CD1c-positive myeloid dendritic cell (primary cell): ENCODE measurements around the gene EDNRA.

Experiments used
- DNase-seq: peaks from one replicate; pipeline ENCODE4 v3.0.0-alpha.2; 2016; ENCODE audit errors: extremely low spot score

Gene EDNRA

GRCh38 chr4:147496500-147496899 lies 15.6 kb downstream of the EDNRA start:
- no peak for DNase-seq

- DNase-seq: no peak
These were observed 17.2 kb downstream of the EDNRA start for GRCh38 chr4:147498031-147498660.

DNA sequence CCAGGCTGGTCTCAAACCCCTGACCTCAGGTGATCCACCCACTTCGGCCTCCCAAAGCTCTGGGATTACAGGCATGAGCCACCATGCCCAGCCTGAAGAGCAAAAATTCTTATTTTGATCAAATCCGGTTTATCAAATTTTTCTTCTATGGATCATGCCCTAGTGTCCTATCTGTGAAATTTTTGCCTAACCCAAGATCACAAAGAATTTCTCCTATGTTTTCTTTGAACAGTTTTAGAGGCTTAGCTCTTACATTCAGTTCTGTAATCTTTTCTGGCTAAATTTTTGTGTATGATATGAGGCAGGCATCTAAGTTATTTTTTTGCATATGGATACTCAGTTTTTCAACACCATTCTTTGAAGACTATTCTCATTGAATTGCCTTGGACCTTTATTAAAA lies 27.4 kb downstream of the EDNRA start:
- DNase-seq: no peak

DNA sequence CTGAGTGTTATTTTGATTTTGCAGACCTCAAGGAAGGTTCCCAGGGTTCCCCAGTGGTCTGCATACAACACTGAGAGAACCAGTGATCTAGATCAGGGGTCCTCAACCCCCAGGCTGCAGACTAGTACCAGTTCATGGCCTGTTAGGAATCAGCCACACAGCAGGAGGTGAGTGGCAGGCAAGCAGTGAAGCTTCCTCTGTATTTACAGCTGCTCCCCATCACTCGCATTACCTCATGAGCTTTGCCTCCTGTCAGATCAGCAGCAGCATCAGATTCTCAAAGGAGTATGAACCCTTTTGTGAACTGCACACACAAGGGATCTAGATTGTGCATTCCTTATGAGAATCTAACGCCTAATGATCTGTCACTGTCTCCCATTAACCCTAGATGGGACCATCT lies 28.5 kb downstream of the EDNRA start:
- no peak for DNase-seq

DNA sequence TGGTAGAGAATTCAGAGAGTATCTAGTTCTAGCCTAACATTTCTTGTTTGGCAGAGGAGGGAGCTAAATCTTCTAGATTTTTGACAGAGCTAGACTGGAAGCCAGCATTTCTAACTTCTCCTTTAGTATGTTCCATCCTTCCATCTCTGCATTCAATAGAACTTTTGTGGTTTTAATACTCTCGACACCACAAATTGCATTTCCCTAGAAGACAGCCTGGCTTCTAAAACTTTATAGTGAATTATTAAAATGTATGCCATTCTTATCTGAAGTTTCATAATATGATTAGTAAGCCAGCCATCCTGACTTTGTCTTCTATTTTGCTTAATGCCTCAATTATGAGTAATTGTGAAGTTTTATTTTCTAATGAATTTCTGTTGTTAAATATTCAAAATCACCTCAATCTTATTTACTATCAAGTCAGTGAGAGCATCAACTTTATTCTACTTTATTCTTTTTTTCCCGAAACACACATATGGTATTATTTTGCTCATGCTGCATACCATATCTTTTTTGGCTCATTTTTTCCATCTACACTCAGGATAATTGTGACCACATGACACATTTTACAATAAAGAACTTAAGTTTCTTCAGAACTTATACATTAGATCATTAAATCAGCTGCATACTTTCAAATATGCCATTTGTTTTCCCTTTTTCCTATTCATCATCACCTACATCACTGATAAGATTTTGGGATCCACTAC lies 30.2 kb downstream of the EDNRA start:
- no peak for DNase-seq

DNA sequence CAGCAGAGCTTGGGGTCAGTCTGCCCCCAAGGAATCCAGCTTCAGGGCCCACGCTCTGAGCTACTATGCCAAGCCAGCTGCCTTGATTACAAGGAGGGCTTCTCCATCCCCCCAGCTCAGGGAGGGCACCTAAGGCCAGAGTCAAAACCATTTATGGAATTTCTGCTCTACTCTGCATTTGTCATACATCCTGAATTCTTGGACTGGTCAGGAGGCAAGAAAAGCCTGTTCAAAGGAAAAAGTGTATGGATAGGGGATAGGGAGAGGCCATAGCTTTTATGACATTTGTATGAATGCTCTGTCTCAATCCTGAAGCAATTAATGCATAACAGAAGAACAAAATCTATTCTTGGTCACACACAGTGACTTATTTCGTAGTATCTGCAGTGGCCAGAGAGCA lies 32.2 kb downstream of the EDNRA start:
- DNase-seq: no peak

DNA sequence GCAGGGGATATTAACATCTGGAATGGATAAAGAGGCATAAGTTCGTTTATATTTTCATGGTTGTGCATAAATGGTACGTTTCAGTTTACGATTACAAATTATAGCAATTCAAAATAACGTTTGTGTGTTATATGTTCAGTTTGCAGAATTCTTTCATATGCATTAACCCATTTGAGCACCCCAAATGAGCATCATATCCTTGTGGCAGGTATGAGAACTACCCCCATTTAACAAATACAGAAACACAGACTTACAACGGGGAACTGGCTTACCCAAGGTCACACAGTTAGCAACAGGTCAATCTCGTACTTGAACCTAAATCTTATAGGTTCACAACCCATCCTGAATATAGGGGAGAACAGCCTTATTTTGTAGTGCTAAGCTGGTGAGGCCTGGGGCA lies 33.1 kb downstream of the EDNRA start:
- no peak for DNase-seq

GRCh38 chr4:147515220-147515936 lies 34.5 kb downstream of the EDNRA start:
- DNase-seq: no peak

DNA sequence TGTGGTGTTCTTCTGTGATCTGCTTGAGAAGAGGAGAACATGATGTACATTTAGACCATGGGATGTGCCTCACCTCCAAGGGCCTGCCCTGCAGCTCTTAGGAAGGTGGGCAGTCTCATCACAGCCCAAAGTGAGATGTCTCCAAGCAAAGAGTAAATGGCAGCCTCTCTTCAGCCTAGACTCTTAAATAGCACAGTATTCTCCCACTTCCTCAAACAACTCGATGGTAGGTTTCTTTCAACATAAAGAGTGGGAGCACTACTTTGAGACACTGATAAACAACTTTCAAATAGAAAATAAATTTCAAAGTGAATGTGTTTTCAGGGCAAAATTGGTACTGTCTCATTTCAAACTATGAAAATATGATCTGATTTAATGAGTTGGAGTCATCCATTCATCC lies 35.2 kb downstream of the EDNRA start:
- DNase-seq: no peak

DNA sequence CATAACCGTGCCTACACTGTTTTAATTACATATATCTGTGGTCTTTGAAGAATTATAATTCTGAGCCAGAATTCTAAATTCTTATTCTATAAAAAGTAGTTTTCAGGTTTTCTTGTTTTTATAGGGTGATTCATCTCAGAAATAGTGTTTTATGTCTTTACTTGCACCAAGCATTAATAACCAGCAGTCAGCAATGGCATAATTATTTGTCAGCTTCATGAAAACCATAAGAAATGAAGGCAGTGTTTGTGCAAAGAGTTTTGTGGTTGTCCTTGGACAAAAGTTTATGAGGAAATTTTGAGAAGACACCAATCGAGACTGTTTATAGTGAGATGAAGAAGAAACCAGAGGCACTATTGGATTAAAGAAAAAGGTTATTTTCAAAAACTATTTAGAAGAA lies 37.2 kb downstream of the EDNRA start:
- DNase-seq: no peak

GRCh38 chr4:147518846-147519767 lies 38.2 kb downstream of the EDNRA start:
- DNase-seq: peak; percentile 49

DNA sequence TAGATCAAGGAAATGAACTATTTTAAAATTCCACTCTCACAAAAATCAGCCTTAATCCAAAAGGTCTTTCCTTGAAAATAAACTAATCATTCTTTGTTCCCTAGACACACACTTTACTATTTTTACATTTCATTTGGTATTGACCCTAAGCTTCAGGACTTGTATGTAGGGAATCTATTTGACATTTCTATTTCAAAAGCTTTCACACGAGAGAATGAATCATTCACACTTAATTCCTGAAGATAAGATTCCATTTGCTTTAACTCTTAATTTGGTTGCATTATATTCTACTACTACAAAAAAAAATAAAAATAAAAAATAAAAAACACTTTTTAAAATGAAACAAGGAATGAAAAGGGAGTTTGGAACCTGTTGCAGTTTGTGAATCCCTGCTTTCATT lies 43.7 kb downstream of the EDNRA start:
- DNase-seq: no peak

GRCh38 chr4:147525494-147526271 lies 44.8 kb downstream of the EDNRA start:
- DNase-seq: no peak

GRCh38 chr4:147526272-147526654 lies 45.4 kb downstream of the EDNRA start:
- DNase-seq: no peak

- DNase-seq: no peak
These were observed 47.2 kb downstream of the EDNRA start for GRCh38 chr4:147528054-147528453.

- DNase-seq: no peak
These were observed 49.2 kb downstream of the EDNRA start for GRCh38 chr4:147530134-147530533.

- no peak for DNase-seq
These were observed 49.8 kb downstream of the EDNRA start for GRCh38 chr4:147530723-147531122.

DNA sequence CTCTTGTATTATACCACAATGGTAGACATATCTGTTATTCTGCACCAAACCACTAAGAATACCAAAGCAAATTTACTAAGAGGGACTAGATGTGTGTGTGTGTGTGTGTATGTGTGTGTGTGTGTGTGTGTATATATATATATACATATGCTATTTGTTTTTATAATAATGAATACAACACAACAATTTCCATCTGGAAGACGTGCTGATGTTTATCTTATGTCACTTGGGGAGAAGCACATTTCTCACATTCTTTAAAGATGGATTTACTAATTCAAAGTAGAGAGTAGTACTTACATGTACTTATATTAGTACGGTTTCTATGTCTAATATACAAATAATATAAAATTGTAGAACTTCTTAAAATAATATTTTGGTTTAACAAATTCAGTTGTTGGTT lies 52.0 kb downstream of the EDNRA start:
- DNase-seq: no peak

- DNase-seq: no peak
These were observed 52.4 kb downstream of the EDNRA start for GRCh38 chr4:147533331-147533730.

DNA sequence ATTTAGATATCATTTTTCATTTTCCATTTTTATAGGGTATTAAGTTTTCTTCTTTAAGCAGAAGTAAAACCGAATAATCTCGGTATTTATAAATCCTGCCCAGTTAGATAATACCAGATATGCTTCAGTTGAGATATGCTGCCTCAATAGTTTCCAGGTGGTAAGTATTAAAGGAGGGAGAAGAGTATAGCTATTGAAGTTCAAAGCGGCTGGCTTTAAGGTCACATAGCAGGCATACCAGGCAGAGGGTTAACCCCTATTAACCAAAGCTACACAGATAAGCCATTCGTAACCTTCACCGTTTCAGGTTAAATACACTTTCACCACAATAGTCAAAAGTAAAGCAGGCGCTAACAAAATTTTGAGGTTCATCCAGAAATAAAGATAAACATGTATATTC lies 54.2 kb downstream of the EDNRA start:
- DNase-seq: no peak

- no peak for DNase-seq
These were observed 57.8 kb downstream of the EDNRA start for GRCh38 chr4:147538711-147539110.
